ENCODE measurements around the gene ULK4.

DNA sequence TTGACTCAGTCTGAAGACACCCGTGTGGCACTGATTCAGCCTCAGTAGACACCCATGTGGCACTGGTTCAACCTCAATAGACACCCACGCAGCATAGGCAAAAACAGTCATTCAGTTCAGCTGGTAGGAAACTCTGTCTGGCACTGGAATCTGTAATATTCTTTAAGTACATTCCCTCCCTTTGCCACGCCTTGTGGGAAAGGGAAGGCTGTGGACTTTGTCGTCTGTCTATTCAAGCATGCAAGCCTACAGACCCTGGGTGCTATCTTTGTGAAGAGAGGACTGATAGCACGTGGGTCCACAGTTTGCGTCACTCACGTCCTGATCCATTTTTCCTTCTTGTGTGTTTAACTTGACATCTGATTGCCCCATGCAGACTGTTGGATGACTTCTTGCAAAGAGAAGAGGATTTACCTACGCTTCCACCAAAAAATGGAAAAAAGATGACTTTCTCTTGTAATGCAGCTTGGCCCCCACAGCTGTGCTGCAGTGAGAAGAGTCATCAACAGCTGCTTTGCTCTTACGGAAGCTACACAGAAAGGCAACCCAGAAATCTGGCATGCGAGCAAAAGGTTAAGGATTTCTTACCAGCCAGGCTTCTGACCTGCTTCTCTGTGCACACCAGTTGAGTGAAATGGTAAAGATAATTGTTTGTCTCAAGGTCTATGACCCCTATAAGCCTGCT lies 278.1 kb downstream of the ULK4 start:
- TF ChIP-seq, protein P1, sequence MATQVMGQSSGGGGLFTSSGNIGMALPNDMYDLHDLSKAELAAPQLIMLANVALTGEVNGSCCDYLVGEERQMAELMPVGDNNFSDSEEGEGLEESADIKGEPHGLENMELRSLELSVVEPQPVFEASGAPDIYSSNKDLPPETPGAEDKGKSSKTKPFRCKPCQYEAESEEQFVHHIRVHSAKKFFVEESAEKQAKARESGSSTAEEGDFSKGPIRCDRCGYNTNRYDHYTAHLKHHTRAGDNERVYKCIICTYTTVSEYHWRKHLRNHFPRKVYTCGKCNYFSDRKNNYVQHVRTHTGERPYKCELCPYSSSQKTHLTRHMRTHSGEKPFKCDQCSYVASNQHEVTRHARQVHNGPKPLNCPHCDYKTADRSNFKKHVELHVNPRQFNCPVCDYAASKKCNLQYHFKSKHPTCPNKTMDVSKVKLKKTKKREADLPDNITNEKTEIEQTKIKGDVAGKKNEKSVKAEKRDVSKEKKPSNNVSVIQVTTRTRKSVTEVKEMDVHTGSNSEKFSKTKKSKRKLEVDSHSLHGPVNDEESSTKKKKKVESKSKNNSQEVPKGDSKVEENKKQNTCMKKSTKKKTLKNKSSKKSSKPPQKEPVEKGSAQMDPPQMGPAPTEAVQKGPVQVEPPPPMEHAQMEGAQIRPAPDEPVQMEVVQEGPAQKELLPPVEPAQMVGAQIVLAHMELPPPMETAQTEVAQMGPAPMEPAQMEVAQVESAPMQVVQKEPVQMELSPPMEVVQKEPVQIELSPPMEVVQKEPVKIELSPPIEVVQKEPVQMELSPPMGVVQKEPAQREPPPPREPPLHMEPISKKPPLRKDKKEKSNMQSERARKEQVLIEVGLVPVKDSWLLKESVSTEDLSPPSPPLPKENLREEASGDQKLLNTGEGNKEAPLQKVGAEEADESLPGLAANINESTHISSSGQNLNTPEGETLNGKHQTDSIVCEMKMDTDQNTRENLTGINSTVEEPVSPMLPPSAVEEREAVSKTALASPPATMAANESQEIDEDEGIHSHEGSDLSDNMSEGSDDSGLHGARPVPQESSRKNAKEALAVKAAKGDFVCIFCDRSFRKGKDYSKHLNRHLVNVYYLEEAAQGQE (IDR thresholded peaks at IDR 0.05; ENCODE audit: insufficient replicate concordance, low read depth) = no peak
- TF ChIP-seq, protein P2, sequence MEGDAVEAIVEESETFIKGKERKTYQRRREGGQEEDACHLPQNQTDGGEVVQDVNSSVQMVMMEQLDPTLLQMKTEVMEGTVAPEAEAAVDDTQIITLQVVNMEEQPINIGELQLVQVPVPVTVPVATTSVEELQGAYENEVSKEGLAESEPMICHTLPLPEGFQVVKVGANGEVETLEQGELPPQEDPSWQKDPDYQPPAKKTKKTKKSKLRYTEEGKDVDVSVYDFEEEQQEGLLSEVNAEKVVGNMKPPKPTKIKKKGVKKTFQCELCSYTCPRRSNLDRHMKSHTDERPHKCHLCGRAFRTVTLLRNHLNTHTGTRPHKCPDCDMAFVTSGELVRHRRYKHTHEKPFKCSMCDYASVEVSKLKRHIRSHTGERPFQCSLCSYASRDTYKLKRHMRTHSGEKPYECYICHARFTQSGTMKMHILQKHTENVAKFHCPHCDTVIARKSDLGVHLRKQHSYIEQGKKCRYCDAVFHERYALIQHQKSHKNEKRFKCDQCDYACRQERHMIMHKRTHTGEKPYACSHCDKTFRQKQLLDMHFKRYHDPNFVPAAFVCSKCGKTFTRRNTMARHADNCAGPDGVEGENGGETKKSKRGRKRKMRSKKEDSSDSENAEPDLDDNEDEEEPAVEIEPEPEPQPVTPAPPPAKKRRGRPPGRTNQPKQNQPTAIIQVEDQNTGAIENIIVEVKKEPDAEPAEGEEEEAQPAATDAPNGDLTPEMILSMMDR (IDR thresholded peaks at IDR 0.05; ENCODE audit: insufficient read depth, low read length) = no peak
